Vagina (tissue), 2 donors: ENCODE results near the gene TPP2.

ENCODE experiments used
- CTCF ChIP-seq, 3 experiments: fragments of 450-650 bp in 2 of 3; fragments of 200-600 bp in 1 of 3; sonication (generic) in 1 of 3; IDR thresholded peaks; one replicate each; pipeline ENCODE4 v1.5.1; 2017 to 2019; ENCODE audit warnings: antibody characterized with exemption in 3 of 3, mild to moderate bottlenecking in 2 of 3, moderate library complexity in 2 of 3
- POLR2A ChIP-seq, 2 donors: fragments of 450-650 bp; IDR thresholded peaks; one replicate each; pipeline ENCODE4 v1.6.1; 2017; ENCODE audit warnings: antibody characterized with exemption in 2 of 2, mild to moderate bottlenecking in 2 of 2, moderate library complexity in 2 of 2

DNA sequence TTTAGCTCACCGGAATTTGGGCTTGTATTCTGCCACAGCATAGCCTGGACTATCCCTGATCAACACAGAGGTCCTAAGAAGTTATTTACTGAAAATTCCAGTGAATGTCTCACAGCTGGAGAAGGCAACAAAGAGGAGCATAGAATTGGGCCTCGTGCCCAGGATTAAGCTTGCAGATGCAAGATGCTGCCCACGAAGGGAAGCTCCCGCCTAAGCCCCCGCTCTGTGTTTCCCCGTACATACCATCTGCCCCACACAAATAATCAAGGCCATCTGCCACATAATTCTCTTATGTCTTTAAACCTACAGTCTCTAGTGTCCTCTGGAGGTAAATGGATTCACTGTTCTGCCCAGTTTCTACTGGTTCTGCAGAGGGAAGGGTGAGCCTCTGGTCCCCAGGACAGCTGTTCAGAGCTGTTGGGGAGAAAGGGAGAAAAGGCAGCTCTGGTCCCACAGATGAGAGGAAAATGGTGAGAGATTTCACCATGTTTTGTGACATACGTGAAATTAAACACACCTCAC, 7.4 kb upstream of the TPP2 start:
- TF ChIP-seq CTCF (IDR thresholded peaks at IDR 0.05) (no peak), POLR2A (IDR thresholded peaks at IDR 0.05) (no peak)
